Endothelial cell of umbilical vein (primary cell): ENCODE measurements around the gene SPZ1. TPM values are rescaled to one million over a fixed set of nuclear protein-coding genes. Genes with fewer than 3 reads are reported as not detected.

Source experiments
- BruUV-seq: library from RNA; stranded (reverse); fragments of 400-500 nt; replicated peaks from 2 replicates; lab custom pipeline; 2021; lab: Mats Ljungman, UMichigan
- CTCF ChIA-PET: fragments of 300-600, 350-600 bp; sonication (Branson Sonifier 250); formaldehyde crosslinking; loops from one replicate; lab custom pipeline; 2021; ENCODE audit warnings: antibody characterized with exemption, inconsistent platforms; lab: Charles Lee
- POLR2A ChIA-PET: fragments of 300-600, 350-600 bp; sonication (Branson Sonifier 250); formaldehyde crosslinking; loops from one replicate; lab custom pipeline; 2021; ENCODE audit warnings: antibody characterized with exemption, inconsistent platforms; lab: Charles Lee
- DNase-seq: peaks from one replicate; pipeline ENCODE4 v3.0.0-alpha.2; 2011; ENCODE audit warnings: low read depth, low spot score
- FAIRE-seq: peaks from 2 replicates; lab custom pipeline; 2011; peaks lifted over from hg19 to GRCh38; lab: Jason Lieb, UNC
- H2AFZ ChIP-seq: 2 replicates; pipeline ENCODE4 v1.6.0; 2012; ENCODE audit warnings: low read depth, low read length, control low read depth, inconsistent platforms
- H3K27ac ChIP-seq: 2 replicates; pipeline ENCODE4 v1.5.1; 2011; ENCODE audit warnings: low read depth, mild to moderate bottlenecking, control low read depth, low read length, moderate library complexity; ENCODE audit not compliant: insufficient read depth
- H3K27me3 ChIP-seq, 2 experiments: 2 replicates each; pipeline versions ENCODE4 v1.6.0 to v1.6.1; 2011; ENCODE audit warnings: low read length in 2 of 2, mixed read lengths in 1 of 2; ENCODE audit not compliant: control insufficient read depth in 2 of 2, insufficient read depth in 2 of 2
- H3K36me3 ChIP-seq, 2 experiments: 2 replicates in 1 of 2; 3 replicates in 1 of 2; pipeline ENCODE4 v1.5.1; 2011; ENCODE audit warnings: low read length in 2 of 2, mild to moderate bottlenecking in 1 of 2, moderate library complexity in 1 of 2; ENCODE audit not compliant: control insufficient read depth in 2 of 2, insufficient read depth in 2 of 2; ENCODE audit errors: extremely low read depth in 1 of 2
- H3K4me1 ChIP-seq: 3 replicates; pipeline ENCODE4 v1.5.1; 2011; ENCODE audit warnings: mild to moderate bottlenecking, low read length; ENCODE audit not compliant: control insufficient read depth, insufficient read depth; ENCODE audit errors: extremely low read depth
- H3K4me2 ChIP-seq: 2 replicates; pipeline ENCODE4 v1.6.1; 2011; ENCODE audit warnings: low read length, control low read depth, mixed read lengths; ENCODE audit not compliant: insufficient read depth
- H3K4me3 ChIP-seq, 3 experiments: fragments of 200-600 bp in 1 of 3; sonication (generic), shearing (Covaris generic) in 1 of 3; replicated peaks in 1 of 3; 2 replicates each; pipeline ENCODE4 v1.5.1; 2011 to 2016; ENCODE audit warnings: control low read depth in 3 of 3, low read length in 3 of 3, mild to moderate bottlenecking in 2 of 3, inconsistent platforms in 1 of 3, low read depth in 1 of 3, moderate library complexity in 1 of 3; ENCODE audit not compliant: insufficient read depth in 1 of 3
- H3K79me2 ChIP-seq: 2 replicates; pipeline ENCODE4 v1.6.0; 2012; ENCODE audit warnings: low read length, inconsistent platforms; ENCODE audit not compliant: control insufficient read depth, insufficient read depth
- H3K9ac ChIP-seq: replicated peaks from 2 replicates; pipeline ENCODE3; 2011; ENCODE audit warnings: low read length, control low read depth; ENCODE audit not compliant: insufficient read depth; ENCODE audit errors: extremely low read depth
- H3K9me1 ChIP-seq: replicated peaks from 3 replicates; pipeline ENCODE4 v1.6.0; 2011; ENCODE audit warnings: mild to moderate bottlenecking, low read length; ENCODE audit not compliant: control insufficient read depth, insufficient read depth; ENCODE audit errors: extremely low read depth
- H3K9me3 ChIP-seq: replicated peaks from 2 replicates; pipeline ENCODE4 v1.5.1; 2012; ENCODE audit warnings: low read length, inconsistent platforms; ENCODE audit not compliant: control insufficient read depth, insufficient read depth
- H4K20me1 ChIP-seq: replicated peaks from 2 replicates; pipeline ENCODE3; 2011; ENCODE audit warnings: mild to moderate bottlenecking, low read length; ENCODE audit not compliant: control insufficient read depth, insufficient read depth; ENCODE audit errors: extremely low read depth
- EZH2 ChIP-seq: IDR thresholded peaks from 2 replicates; pipeline ENCODE4 v1.6.1; 2012; ENCODE audit warnings: borderline replicate concordance, low read depth, mild to moderate bottlenecking, moderate library complexity, low read length, inconsistent platforms; ENCODE audit not compliant: severe bottlenecking
- FOS ChIP-seq: IDR thresholded peaks from 2 replicates; pipeline ENCODE4 v1.6.1; 2011; ENCODE audit warnings: mild to moderate bottlenecking, low read length, moderate library complexity, borderline replicate concordance; ENCODE audit not compliant: insufficient read depth
- GATA2 ChIP-seq: IDR thresholded peaks from 2 replicates; pipeline ENCODE4 v1.7.0; 2011; ENCODE audit warnings: low read depth, mild to moderate bottlenecking, moderate library complexity, mixed read lengths, low read length; ENCODE audit not compliant: insufficient read length, insufficient read depth
- JUN ChIP-seq: IDR thresholded peaks from 2 replicates; pipeline ENCODE4 v1.6.1; 2011; ENCODE audit warnings: borderline replicate concordance, low read depth; ENCODE audit not compliant: insufficient read length, insufficient read depth
- MYC ChIP-seq: IDR thresholded peaks from one replicate; pipeline ENCODE4 v1.6.1; 2011; ENCODE audit warnings: mild to moderate bottlenecking, low read depth, low read length
- POLR2A ChIP-seq: IDR thresholded peaks from 2 replicates; pipeline ENCODE4 v1.6.1; 2012; ENCODE audit warnings: low read depth, mild to moderate bottlenecking, control low read depth, low read length
- POLR2AphosphoS5 ChIP-seq: IDR thresholded peaks from 2 replicates; pipeline ENCODE4 v1.6.1; 2012; ENCODE audit warnings: low read depth, mild to moderate bottlenecking, control low read depth, low read length, moderate library complexity; ENCODE audit not compliant: insufficient read depth
- dilution Hi-C: fragments of 300-500 bp; cut with MboI; formaldehyde crosslinking; loops from one replicate; pipeline ENCODE4 v1.15.0; 2019; ENCODE audit warnings: low sequenced_read_pairs; ENCODE audit not compliant: extremely low pct_ligation_motif_present
- intact Hi-C: fragments of 100-400 bp; cut with micrococcal nuclease; formaldehyde crosslinking; loops from one replicate; pipeline ENCODE4 v1.10.0; 2022
- polyA plus RNA-seq, 4 experiments: library from polyadenylated mRNA; depleted of rRNA in 3 of 4; stranded (reverse) in 3 of 4; unstranded in 1 of 4; fragments of >200 nt; gene quantifications; 2 replicates each; pipeline versions ENCODE4 v1.2.1 to v1.2.3, GENCODE V29; 2011 to 2012; ENCODE audit warnings: missing spikeins in 1 of 4
- total RNA-seq: library from RNA; stranded (reverse); gene quantifications from 2 replicates; pipeline ENCODE4 v1.2.3, GENCODE V29; 2021
- TF ChIP-seq, protein P1 (sequence below): IDR thresholded peaks from 2 replicates; pipeline ENCODE4 v1.6.1; 2011; ENCODE audit not compliant: insufficient read depth, insufficient read length
- TF ChIP-seq, protein P2 (sequence below), 2 donors: IDR thresholded peaks; 1 replicate in 1 of 2; 2 replicates in 1 of 2; pipeline ENCODE4 v1.5.1; 2011; ENCODE audit warnings: low read length in 2 of 2, mild to moderate bottlenecking in 2 of 2, moderate library complexity in 2 of 2, control low read depth in 1 of 2, inconsistent platforms in 1 of 2, low read depth in 1 of 2; ENCODE audit not compliant: insufficient read depth in 1 of 2; ENCODE audit errors: extremely low read depth in 1 of 2

SPZ1 gene
- total and polyA plus RNA-seq, 2 donors (not counting 3 experiments of a cell fraction or from before 2014, with no cell fraction given): not detected

GRCh38 chr5:80277191-80277590 lies 42.6 kb upstream of the SPZ1 start:
- Histone ChIP-seq H3K79me2 (no peaks in the 10 kb centered on the region), H3K27ac (no peak overlapping the region), H2AFZ (no peak overlapping the region), H3K4me3 (no peak overlapping the region), H3K4me2 (no peak overlapping the region), H3K36me3 (no peaks in the 10 kb centered on the region), H3K9ac (no peak overlapping the region), H3K27me3 (no peaks in the 10 kb centered on the region), H3K9me3 (no peaks in the 10 kb centered on the region), H4K20me1 (no peaks in the 10 kb centered on the region), H3K4me1 (no peaks in the 10 kb centered on the region), H3K9me1 (no peaks in the 10 kb centered on the region)
- ChIA-PET CTCF (interaction anchor here (1.4 to 3.8 kb wide), 2 partner anchors 30 to 185 kb away, joined by 4 to 41 read pairs; no protein-coding TSS in a partner anchor), POLR2A (no interaction called here)
- FAIRE-seq (no peak), DNase-seq (no peak)
- no TSS peak for BruUV-seq
- TF ChIP-seq JUN: no peak
- TF ChIP-seq GATA2: no peak
- no peak for TF ChIP-seq POLR2AphosphoS5
- TF ChIP-seq POLR2A: no peak
- TF ChIP-seq FOS: no peak
- TF ChIP-seq, protein P1, sequence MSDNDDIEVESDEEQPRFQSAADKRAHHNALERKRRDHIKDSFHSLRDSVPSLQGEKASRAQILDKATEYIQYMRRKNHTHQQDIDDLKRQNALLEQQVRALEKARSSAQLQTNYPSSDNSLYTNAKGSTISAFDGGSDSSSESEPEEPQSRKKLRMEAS: no peak
- dilution Hi-C loops: no loop called here
- intact Hi-C loops: no loop called here

GRCh38 chr5:80282054-80282453 lies 37.7 kb upstream of the SPZ1 start:
- intact Hi-C loops: no loop called here
- no peak overlapping the region for H2AFZ ChIP-seq
- H3K36me3 ChIP-seq: no peaks in the 10 kb centered on the region
- H3K4me1 ChIP-seq: no peaks in the 10 kb centered on the region
- no peak for TF ChIP-seq MYC
- TF ChIP-seq GATA2: no peak
- no peak for TF ChIP-seq JUN
- no peak for TF ChIP-seq POLR2A
- TF ChIP-seq FOS: no peak
- TF ChIP-seq, protein P2, sequence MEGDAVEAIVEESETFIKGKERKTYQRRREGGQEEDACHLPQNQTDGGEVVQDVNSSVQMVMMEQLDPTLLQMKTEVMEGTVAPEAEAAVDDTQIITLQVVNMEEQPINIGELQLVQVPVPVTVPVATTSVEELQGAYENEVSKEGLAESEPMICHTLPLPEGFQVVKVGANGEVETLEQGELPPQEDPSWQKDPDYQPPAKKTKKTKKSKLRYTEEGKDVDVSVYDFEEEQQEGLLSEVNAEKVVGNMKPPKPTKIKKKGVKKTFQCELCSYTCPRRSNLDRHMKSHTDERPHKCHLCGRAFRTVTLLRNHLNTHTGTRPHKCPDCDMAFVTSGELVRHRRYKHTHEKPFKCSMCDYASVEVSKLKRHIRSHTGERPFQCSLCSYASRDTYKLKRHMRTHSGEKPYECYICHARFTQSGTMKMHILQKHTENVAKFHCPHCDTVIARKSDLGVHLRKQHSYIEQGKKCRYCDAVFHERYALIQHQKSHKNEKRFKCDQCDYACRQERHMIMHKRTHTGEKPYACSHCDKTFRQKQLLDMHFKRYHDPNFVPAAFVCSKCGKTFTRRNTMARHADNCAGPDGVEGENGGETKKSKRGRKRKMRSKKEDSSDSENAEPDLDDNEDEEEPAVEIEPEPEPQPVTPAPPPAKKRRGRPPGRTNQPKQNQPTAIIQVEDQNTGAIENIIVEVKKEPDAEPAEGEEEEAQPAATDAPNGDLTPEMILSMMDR (IDR thresholded peaks at IDR 0.05; ENCODE audit: extremely low read depth in 1 of 2, insufficient read depth in 1 of 2, low read depth in 1 of 2, low read length in 2 of 2): no peak
- TF ChIP-seq EZH2: no peak
- TF ChIP-seq, protein P1: no peak
- no peak for TF ChIP-seq POLR2AphosphoS5
- H3K9me1 ChIP-seq: no peaks in the 10 kb centered on the region
- H4K20me1 ChIP-seq: no peaks in the 10 kb centered on the region
- no peaks in the 10 kb centered on the region for H3K79me2 ChIP-seq
- FAIRE-seq (no peak), DNase-seq (no peak)
- dilution Hi-C loops: no loop called here
- H3K27ac ChIP-seq: no peak overlapping the region
- POLR2A ChIA-PET: no interaction called here
- H3K4me2 ChIP-seq: no peak overlapping the region
- no peaks in the 10 kb centered on the region for H3K27me3 ChIP-seq
- CTCF ChIA-PET: no interaction called here
- no peak overlapping the region for H3K9ac ChIP-seq
- BruUV-seq: no TSS peak
- no peaks in the 10 kb centered on the region for H3K9me3 ChIP-seq
- H3K4me3 ChIP-seq: no peak overlapping the region
